Measurements from ENCODE around the gene USP28.
"Not testable (repeated sequence)": the region's sequence is repeated elsewhere in the genome, so short reads cannot be mapped to it uniquely, and the experiment has no call there.

Gene USP28

GRCh38 chr11:113875234-113876073 is at the start of gene USP28:
TSS of gene USP28 (minus strand) at chr11:113875572. CDS start at chr11:113875501, 71 bp downstream.
- ATAC-seq (peak; percentile 85), DNase-seq (peak; percentile 91)

GRCh38 chr11:113923572-113923971 is 48.2 kb upstream of the USP28 start:
- DNase-seq (no peak), ATAC-seq (no peak)

- not testable (repeated sequence) for ATAC-seq, DNase-seq
Measured at GRCh38 chr11:113911491-113911890, 36.1 kb upstream of the USP28 start.

GRCh38 chr11:113908098-113908497 is 32.7 kb upstream of the USP28 start:
- ATAC-seq, result no peak
- no peak for DNase-seq

GRCh38 chr11:113907681-113908080 is 32.3 kb upstream of the USP28 start:
- DNase-seq (no peak), ATAC-seq (no peak)

- no peak for ATAC-seq
- no peak for DNase-seq
Measured at GRCh38 chr11:113907152-113907551, 31.8 kb upstream of the USP28 start.

- no peak for DNase-seq
Measured at GRCh38 chr11:113906516-113906915, 31.1 kb upstream of the USP28 start.

GRCh38 chr11:113906038-113906437 is 30.7 kb upstream of the USP28 start:
- no peak for ATAC-seq
- no peak for DNase-seq

More at GRCh38 chr11:113906516-113906915, 31.1 kb upstream of the USP28 start:
- ATAC-seq, result no peak

- DNase-seq, result no peak
- ATAC-seq, result no peak
Measured at GRCh38 chr11:113904379-113905101, 29.2 kb upstream of the USP28 start, which contains the start of gene HTR3B. TSS of gene HTR3B (plus strand) at chr11:113904796. CDS start at chr11:113904934, 138 bp downstream.

- no peak for ATAC-seq
- DNase-seq, result no peak
Measured at GRCh38 chr11:113901141-113901540, 25.8 kb upstream of the USP28 start.

- DNase-seq, result peak; percentile 24
- ATAC-seq, result peak; percentile 55
Measured at GRCh38 chr11:113896156-113896879, 20.9 kb upstream of the USP28 start.

GRCh38 chr11:113895367-113896155 is 20.2 kb upstream of the USP28 start:
- DNase-seq, result no peak
- no peak for ATAC-seq

GRCh38 chr11:113894421-113894996 is 19.1 kb upstream of the USP28 start:
- ATAC-seq (no peak), DNase-seq (no peak)

- no peak for DNase-seq
- no peak for ATAC-seq
Measured at GRCh38 chr11:113888848-113889247, 13.5 kb upstream of the USP28 start.

GRCh38 chr11:113885897-113886296 is 10.5 kb upstream of the USP28 start:
- ATAC-seq, result no peak
- DNase-seq, result no peak

- DNase-seq (no peak), ATAC-seq (no peak)
Measured at GRCh38 chr11:113884361-113884836, 9.0 kb upstream of the USP28 start.

- DNase-seq, result no peak
- no peak for ATAC-seq
Measured at GRCh38 chr11:113881856-113882255, 6.5 kb upstream of the USP28 start.

- no peak for ATAC-seq
- no peak for DNase-seq
Measured at GRCh38 chr11:113880971-113881370, 5.6 kb upstream of the USP28 start.

- not testable (repeated sequence) for DNase-seq, ATAC-seq
Measured at GRCh38 chr11:113879446-113879845, 4.1 kb upstream of the USP28 start.

- no peak for ATAC-seq
- DNase-seq, result no peak
Measured at GRCh38 chr11:113877670-113878055, 2.3 kb upstream of the USP28 start.
